ENCODE results near the gene PAPPA.

PAPPA gene

DNA sequence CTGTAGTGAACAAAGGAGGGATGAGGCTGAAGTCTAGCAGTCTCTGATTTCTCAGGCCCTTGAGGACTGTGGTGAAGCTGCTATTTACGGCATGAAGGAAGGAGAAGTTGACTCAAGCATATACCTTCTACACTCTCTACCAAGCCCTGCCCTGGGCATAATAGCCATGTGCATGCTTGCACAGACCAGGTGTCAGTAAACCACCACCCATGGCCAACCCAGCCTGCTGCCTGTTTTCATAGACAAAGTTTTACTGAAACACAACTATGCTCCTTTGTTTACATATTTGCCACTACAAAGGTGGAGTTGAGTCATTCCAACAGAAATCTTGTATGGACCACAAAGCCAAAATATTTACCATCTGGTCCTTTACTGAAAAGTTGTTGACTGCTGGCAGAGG is 126.9 kb downstream of the PAPPA start:
- no peak for DNase-seq

DNA sequence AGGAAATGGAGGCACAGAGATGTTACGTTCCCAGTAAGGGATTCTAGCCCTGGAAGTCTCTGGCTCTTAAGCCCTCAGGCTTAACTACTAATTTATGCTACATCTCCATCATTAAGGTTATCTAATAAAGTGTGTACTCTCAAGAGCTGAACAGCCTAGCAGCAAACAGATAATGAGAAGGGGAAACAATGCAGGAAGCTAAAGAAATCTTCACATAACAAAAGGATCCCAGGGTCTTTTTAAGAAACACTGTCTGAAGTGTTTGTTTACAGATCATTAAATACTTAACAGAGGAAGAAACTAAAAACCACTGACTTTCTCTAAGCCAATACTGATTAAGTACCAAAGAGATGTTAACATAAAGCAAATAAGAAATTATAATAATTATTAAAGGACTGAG is 129.0 kb downstream of the PAPPA start:
- DNase-seq: no peak

GRCh38 chr9:116284518-116284917 is 130.9 kb downstream of the PAPPA start:
- DNase-seq: no peak

- no peak for DNase-seq
Measured at GRCh38 chr9:116285320-116285719, 131.7 kb downstream of the PAPPA start.

- no peak for DNase-seq
Measured at GRCh38 chr9:116286297-116286696, 132.7 kb downstream of the PAPPA start.

GRCh38 chr9:116287721-116288120 is 134.1 kb downstream of the PAPPA start:
- DNase-seq: no peak

- no peak for DNase-seq
Measured at GRCh38 chr9:116288658-116289057, 135.1 kb downstream of the PAPPA start.

DNA sequence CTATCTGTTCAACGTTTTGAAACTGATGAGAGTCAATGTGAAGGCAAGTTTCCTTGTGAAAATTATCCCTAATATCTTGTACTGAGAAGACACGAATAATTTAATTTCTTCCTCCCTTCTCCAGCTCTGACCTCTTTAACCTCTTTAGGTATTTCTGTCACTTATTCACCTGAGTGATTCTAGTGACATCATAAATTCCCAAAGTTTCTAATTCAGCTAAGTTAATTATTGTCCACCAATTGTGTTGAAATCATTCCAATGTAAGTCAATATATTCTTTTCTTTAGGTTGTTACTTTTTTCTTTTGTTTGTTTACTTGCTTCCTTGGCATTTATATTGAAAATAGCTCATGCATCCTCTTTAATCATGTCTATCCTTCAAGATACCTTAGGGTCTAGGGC is 143.8 kb downstream of the PAPPA start:
- DNase-seq: no peak

GRCh38 chr9:116298249-116298648 is 144.7 kb downstream of the PAPPA start:
- DNase-seq: no peak

- no peak for DNase-seq
Measured at GRCh38 chr9:116298878-116299391, 145.3 kb downstream of the PAPPA start.

- DNase-seq: no peak
Measured at GRCh38 chr9:116300360-116300870, 146.8 kb downstream of the PAPPA start.

GRCh38 chr9:116303270-116303669 is 149.7 kb downstream of the PAPPA start:
- DNase-seq: no peak

DNA sequence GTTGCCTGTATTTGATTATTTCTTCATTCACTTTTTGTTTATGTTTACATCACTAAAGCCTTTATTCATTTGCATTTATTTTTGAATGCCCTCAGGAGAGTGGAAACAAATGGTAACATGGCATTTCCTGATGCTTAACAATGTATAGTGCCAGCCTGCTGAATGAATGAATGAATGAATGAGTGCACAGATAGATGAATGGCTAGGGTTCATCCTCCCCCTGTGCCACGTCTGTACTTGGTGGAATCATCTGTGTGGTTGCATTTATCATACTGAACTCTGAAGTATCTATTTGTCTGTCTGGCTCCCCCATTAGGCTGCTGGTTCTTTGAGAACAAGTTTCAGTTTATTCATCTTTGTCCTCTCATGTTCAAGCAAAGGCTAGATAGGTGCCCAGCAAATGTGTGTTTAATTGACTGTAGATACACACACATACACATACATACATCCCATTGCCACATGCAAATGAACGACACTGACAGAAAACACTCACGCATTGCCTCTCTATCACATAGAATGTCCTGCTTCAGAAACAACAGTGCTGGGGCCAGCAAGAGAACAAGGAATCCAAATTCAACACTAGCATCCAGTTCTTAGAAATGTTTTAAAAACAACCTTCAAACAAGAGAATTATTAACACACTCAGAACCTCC is 150.4 kb downstream of the PAPPA start:
- DNase-seq: no peak

DNA sequence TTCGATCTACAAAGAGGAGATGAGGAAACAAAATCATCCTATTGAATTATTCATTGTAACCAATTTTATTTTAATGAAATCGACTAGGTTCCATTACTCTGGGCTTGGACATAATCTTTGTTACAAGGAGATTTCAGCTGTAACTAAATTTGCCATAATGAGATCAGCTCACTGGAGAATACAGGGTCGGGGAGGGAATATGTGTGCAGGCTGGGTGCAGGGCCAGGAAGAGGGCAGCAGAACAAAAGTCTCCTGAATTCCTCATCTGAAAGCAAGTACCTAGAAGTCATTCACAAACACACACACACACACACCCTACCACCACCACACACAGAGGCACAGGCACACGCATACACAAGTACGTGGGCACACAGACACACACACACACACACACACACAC is 151.2 kb downstream of the PAPPA start:
- DNase-seq: no peak

GRCh38 chr9:116308076-116308475 is 154.5 kb downstream of the PAPPA start:
- no peak for DNase-seq

GRCh38 chr9:116309900-116310611 is 156.5 kb downstream of the PAPPA start:
- DNase-seq: no peak

- DNase-seq: no peak
Measured at GRCh38 chr9:116312221-116312620, 158.6 kb downstream of the PAPPA start.

- DNase-seq: no peak
Measured at GRCh38 chr9:116313638-116314037, 160.0 kb downstream of the PAPPA start.

- no peak for DNase-seq
Measured at GRCh38 chr9:116316246-116316645, 162.7 kb downstream of the PAPPA start.

- DNase-seq: no peak
Measured at GRCh38 chr9:116317503-116317902, 163.9 kb downstream of the PAPPA start.

GRCh38 chr9:116318468-116319374 is 165.1 kb downstream of the PAPPA start:
- no peak for DNase-seq

DNA sequence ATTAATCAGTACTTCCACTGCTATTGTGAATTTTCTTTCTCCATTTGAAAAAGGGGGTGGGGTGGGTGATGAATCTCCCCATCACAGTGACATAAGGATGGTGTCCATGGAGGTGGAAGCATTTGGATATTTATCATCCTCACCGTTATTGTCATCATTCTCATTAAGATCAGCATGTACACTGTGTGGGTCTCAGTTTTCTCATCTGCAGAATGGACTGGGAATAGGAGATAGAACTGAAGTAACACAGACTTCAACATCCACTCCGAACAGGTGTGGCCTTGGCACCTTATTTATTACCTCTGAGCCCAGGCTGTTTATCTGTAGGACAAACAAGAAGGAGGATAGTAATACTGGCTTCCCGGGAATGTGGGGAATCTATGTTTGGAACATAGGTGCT is 165.9 kb downstream of the PAPPA start:
- no peak for DNase-seq

- no peak for DNase-seq
Measured at GRCh38 chr9:116320290-116320689, 166.7 kb downstream of the PAPPA start.

All from stimulated activated CD8-positive, alpha-beta memory T cell treated with anti-CD3 and anti-CD28 coated beads, Interleukin-4, amount 100 ng/mL, for 48 hours (primary cell).